H1 (cell line): ENCODE results near the gene ITPR3.

Experiments
- ATF2 ChIP-seq: IDR thresholded peaks from 2 replicates; pipeline ENCODE4 v1.6.1; 2012; ENCODE audit warnings: low read length, inconsistent platforms
- ATF3 ChIP-seq: IDR thresholded peaks from 2 replicates; pipeline ENCODE4 v1.6.1; 2011; ENCODE audit warnings: low read depth, mild to moderate bottlenecking, low read length; ENCODE audit not compliant: insufficient read depth
- CHD1 ChIP-seq: IDR thresholded peaks from 2 replicates; pipeline ENCODE4 v1.6.1; 2012; ENCODE audit warnings: low read depth, low read length, improper control_type of control experiment
- CHD2 ChIP-seq: IDR thresholded peaks from 2 replicates; pipeline ENCODE4 v1.6.1; 2012; ENCODE audit warnings: low read length, improper control_type of control experiment
- CTCF ChIP-seq, 3 experiments: IDR thresholded peaks; 1 replicate in 2 of 3; 2 replicates in 1 of 3; pipeline versions ENCODE4 v1.5.1 to v1.6.1; 2011; ENCODE audit warnings: low read length in 3 of 3, mild to moderate bottlenecking in 3 of 3, inconsistent platforms in 2 of 3, low read depth in 1 of 3, moderate library complexity in 1 of 3; ENCODE audit not compliant: insufficient read depth in 1 of 3; ENCODE audit errors: control extremely low read depth in 1 of 3
- E2F6 ChIP-seq: IDR thresholded peaks from 2 replicates; pipeline ENCODE4 v1.6.1; 2012; ENCODE audit warnings: inconsistent platforms
- HDAC2 ChIP-seq, 2 experiments: fragments of 300-600 bp in 1 of 2; sonication (generic) in 1 of 2; IDR thresholded peaks; 2 replicates each; pipeline ENCODE4 v1.6.1; 2011 to 2012; ENCODE audit warnings: low read depth in 2 of 2, low read length in 2 of 2, mild to moderate bottlenecking in 2 of 2, moderate library complexity in 2 of 2, borderline replicate concordance in 1 of 2, inconsistent platforms in 1 of 2
- JUND ChIP-seq: IDR thresholded peaks from 2 replicates; pipeline ENCODE4 v1.6.1; 2011; ENCODE audit warnings: mild to moderate bottlenecking, improper control_type of control experiment, low read length
- POLR2AphosphoS5 ChIP-seq: IDR thresholded peaks from 2 replicates; pipeline ENCODE4 v1.6.1; 2011; ENCODE audit warnings: low read depth, low read length
- RXRA ChIP-seq: IDR thresholded peaks from 2 replicates; pipeline ENCODE4 v1.6.1; 2011; ENCODE audit warnings: low read depth, mild to moderate bottlenecking, low read length, moderate library complexity; ENCODE audit not compliant: insufficient read depth
- USF2 ChIP-seq: IDR thresholded peaks from 2 replicates; pipeline ENCODE4 v1.6.1; 2011; ENCODE audit warnings: low read length, improper control_type of control experiment
- YY1 ChIP-seq: IDR thresholded peaks from 2 replicates; pipeline ENCODE4 v1.6.1; 2011; ENCODE audit warnings: low read depth, mild to moderate bottlenecking, low read length

- TF ChIP-seq E2F6 (no peak), HDAC2 (IDR thresholded peaks at IDR 0.05; ENCODE audit: borderline replicate concordance in 1 of 2, low read depth in 2 of 2, low read length in 2 of 2) (no peak), USF2 (no peak), CHD1 (no peak), POLR2AphosphoS5 (no peak), YY1 (no peak), JUND (no peak), RXRA (no peak), CTCF (IDR thresholded peaks at IDR 0.05; ENCODE audit: control extremely low read depth in 1 of 3, insufficient read depth in 1 of 3, low read depth in 1 of 3, low read length in 3 of 3) (no peak), ATF3 (no peak), CHD2 (no peak), ATF2 (no peak)
These were observed 106.0 kb downstream of the ITPR3 start for GRCh38 chr6:33727126-33727525.
